GM06990 (cell line): ENCODE measurements around the gene SLC43A2.

Source experiments
- DNase-seq: peaks from one replicate; pipeline ENCODE4 v3.0.0-alpha.2; 2011; ENCODE audit not compliant: insufficient read length; ENCODE audit errors: extremely low read depth
- H3K27me3 ChIP-seq: replicated peaks from 2 replicates; pipeline ENCODE4 v1.6.0; 2011; ENCODE audit warnings: low read length; ENCODE audit not compliant: control insufficient read depth, insufficient read depth
- H3K36me3 ChIP-seq: 2 replicates; pipeline ENCODE4 v1.5.1; 2011; ENCODE audit warnings: low read length; ENCODE audit not compliant: control insufficient read depth, insufficient read depth
- H3K4me3 ChIP-seq: replicated peaks from 2 replicates; pipeline ENCODE4 v1.5.1; 2011; ENCODE audit warnings: low read depth, mild to moderate bottlenecking, control low read depth, low read length
- TF ChIP-seq, protein P1 (sequence below): IDR thresholded peaks from 2 replicates; pipeline ENCODE4 v1.5.1; 2011; ENCODE audit warnings: low read length, control low read depth, mild to moderate bottlenecking, inconsistent platforms; ENCODE audit not compliant: insufficient read depth, poor library complexity, severe bottlenecking

Gene SLC43A2

DNA sequence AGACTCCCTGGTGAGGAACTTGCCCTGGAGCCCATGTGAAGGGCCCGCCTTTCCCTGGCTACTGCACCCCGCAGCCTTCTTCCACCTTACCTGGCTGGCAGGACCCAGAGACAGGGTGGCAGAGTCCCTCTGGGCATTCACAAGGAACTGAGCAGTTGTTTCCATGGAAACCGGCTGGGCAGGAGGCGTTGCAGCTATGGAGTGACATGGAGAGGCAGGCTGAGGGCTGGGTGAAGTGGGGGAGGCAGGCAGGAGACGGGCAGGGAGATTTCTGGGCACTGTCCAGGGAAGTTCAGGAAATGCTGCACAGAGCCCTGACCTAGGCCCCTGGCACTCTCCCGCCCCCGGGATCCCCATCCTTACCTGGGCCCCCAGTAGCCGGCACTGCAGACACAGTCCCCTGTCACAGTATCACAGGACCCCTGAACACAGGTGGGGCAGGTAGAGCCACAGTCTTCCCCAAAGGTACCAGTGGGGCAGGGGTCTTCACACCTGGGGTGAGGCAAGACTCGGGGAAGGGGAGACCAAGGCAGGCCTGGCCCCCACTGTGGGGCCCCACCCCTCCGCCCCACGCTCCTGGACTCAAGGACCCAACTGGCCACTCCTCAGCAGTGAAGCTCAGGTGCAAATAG is 11.0 kb upstream of the SLC43A2 start:
- Histone ChIP-seq H3K27me3 (no peaks in the 10 kb centered on the region), H3K36me3 (no peaks in the 10 kb centered on the region), H3K4me3 (no peak overlapping the region)
- DNase-seq = no peak
- TF ChIP-seq, protein P1, sequence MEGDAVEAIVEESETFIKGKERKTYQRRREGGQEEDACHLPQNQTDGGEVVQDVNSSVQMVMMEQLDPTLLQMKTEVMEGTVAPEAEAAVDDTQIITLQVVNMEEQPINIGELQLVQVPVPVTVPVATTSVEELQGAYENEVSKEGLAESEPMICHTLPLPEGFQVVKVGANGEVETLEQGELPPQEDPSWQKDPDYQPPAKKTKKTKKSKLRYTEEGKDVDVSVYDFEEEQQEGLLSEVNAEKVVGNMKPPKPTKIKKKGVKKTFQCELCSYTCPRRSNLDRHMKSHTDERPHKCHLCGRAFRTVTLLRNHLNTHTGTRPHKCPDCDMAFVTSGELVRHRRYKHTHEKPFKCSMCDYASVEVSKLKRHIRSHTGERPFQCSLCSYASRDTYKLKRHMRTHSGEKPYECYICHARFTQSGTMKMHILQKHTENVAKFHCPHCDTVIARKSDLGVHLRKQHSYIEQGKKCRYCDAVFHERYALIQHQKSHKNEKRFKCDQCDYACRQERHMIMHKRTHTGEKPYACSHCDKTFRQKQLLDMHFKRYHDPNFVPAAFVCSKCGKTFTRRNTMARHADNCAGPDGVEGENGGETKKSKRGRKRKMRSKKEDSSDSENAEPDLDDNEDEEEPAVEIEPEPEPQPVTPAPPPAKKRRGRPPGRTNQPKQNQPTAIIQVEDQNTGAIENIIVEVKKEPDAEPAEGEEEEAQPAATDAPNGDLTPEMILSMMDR = no peak

DNA sequence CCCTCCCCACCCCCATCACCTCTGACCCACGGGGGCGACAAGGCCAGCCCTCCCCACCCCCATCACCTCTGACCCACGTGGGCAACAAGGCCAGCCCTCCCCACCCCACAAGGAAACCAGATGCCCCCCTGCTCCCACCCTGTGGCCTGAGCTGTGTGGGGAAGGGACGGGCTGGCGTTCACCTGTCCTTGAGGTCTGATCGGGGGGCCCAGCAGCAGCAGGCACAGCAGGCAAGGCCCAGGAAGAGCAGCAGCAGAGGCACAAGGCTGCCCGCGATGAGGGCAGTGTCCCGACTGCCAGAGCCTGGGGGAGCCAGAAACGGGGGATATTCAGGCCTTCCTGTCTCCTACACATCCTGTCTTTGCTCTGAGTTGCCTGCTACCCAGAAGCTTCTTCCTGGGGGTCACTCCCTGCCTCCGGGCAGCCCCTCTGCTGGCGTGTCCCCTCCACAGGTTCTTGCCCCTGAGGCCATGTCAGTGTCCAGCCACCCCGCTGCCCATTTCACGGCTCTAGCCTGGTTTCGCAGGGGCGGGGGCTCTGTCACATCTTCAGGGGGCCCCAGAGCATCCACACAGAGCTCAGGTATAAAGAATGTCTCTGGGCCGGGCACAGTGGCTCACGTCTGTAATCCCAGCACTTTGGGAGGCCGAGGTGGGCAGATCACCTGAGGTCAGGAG is 10.1 kb upstream of the SLC43A2 start:
- TF ChIP-seq, protein P1 = no peak

DNA sequence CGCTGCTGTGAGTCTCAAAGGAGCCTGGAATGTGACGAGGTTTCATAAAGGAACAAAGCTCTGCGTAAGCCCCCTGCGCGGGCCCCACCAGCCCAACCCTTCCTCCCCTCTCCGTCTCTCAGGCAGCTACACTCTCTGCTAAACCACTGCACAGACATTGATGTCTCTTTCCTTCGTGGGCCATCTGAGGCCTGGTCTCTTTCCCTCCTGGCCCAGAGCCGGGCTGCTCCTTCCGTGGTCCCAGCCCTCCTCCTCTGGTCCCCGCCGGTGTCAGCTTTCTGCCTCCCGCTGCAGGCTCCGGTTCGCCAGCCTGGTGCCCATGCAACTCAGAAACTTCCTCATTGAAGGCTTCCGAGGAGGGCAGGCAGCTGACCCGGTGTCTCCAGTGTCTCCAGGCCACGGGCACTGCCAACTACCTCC is 9.5 kb upstream of the SLC43A2 start:
- TF ChIP-seq, protein P1 = no peak
- DNase-seq = no peak
- Histone ChIP-seq H3K36me3 (no peaks in the 10 kb centered on the region), H3K4me3 (no peak overlapping the region), H3K27me3 (no peaks in the 10 kb centered on the region)

More for the DNA sequence above, 10.1 kb upstream of the SLC43A2 start:
- no peaks in the 10 kb centered on the region for H3K27me3 ChIP-seq
- no peaks in the 10 kb centered on the region for H3K36me3 ChIP-seq
- H3K4me3 ChIP-seq = no peak overlapping the region
- DNase-seq = no peak

DNA sequence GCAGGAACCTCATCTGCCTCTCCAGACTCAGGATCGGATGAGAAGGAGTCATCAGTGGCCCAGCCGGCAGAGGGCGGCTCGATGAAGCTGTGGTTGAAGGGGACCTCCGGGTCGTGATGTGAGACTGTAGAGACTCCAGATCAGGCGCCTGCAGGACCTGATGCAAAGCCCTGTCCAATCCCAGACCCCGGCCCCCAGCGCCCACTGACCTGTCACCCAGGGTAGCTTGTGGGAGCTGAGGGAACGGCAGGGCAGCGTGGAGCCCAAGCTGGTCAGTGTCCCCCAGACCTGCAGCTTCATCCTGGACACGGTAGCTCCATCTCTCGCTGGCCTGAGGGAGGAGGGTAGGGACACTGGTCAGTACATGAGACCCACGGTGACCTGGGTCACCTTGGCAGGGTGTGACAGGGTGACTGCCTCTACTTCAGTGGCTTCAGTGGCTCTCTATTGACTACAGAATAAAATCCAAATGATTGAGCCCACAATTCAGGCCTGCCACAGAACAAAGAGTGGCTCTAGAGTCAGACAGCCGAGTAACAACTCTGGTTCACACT is 8.2 kb upstream of the SLC43A2 start:
- TF ChIP-seq, protein P1 = no peak
- Histone ChIP-seq H3K4me3 (no peak overlapping the region), H3K27me3 (no peaks in the 10 kb centered on the region), H3K36me3 (no peaks in the 10 kb centered on the region)
- no peak for DNase-seq

DNA sequence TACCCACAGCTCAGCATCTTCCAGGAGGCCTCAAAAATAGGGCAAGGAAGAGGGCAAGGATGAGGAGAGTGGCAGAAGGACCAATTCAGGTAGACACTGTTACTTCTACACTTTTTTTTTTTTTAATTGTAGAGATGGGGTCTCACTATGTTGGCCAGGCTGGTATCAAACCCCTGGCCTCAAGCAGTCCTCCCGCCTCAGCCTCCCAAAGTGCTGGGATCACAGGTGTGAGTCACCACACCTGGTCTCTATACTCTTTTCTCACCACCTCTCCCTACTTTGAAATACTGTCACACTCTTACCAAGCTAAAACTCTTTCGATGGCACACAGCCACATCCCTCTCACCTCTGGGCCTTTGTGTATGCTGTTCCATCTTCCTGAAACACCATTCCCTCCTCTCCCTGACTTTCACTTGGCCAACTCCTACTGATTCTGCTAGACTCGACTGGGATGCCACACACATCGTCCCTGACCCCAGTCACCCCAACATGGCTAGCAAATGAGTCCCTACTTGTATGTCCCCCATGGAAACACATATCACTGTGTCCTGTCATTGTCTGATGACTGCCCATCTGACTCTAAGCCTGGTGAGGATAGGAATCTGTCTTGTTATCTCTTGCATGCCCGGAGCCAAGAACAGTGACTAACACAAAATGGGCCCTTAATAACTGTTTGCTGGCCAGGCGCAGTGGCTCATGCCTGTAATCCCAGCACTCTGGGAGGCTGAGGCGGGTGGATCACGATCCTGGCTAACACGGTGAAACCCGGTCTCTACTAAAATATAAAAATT is 7.2 kb upstream of the SLC43A2 start:
- TF ChIP-seq, protein P1 = no peak
- no peak for DNase-seq
- H3K36me3 ChIP-seq = no peaks in the 10 kb centered on the region
- H3K4me3 ChIP-seq = no peak overlapping the region
- no peaks in the 10 kb centered on the region for H3K27me3 ChIP-seq
